ENCODE measurements around the gene LDLRAD2. TPM values are rescaled to one million over a fixed set of nuclear protein-coding genes. Genes with fewer than 3 reads are reported as not detected.

The LDLRAD2 gene
- total RNA-seq, 1 experiment from 2014 or later, result 1.0 TPM

GRCh38 chr1:21773585-21773984, 38.5 kb upstream of the LDLRAD2 start:
- no peak for TF ChIP-seq CTCF (conservative IDR thresholded peaks at IDR 0.05)

More at GRCh38 chr1:21773585-21773984, 38.5 kb upstream of the LDLRAD2 start:
- Histone ChIP-seq H3K9me3 (ENCODE audit: control insufficient read depth, low read depth, low read length) (no peaks in the 10 kb centered on the region), H2AK5ac (ENCODE audit: insufficient read length, low read length) (no peak overlapping the region), H3K14ac (ENCODE audit: insufficient read depth, low read length) (no peak overlapping the region), H3K9ac (ENCODE audit: extremely low read depth, insufficient read length, low read length) (no peak overlapping the region), H4K5ac (ENCODE audit: insufficient read length, low read depth, low read length) (no peak overlapping the region), H3K23me2 (ENCODE audit: insufficient read length, low read depth, low read length, poor library complexity, severe bottlenecking) (no peaks in the 10 kb centered on the region), H4K8ac (replicated peaks; ENCODE audit: insufficient read length, low read depth, low read length) (no peak overlapping the region), H2BK15ac (ENCODE audit: low read depth, low read length) (no peak overlapping the region), H3T11ph (ENCODE audit: low read length) (no peak overlapping the region), H3K23ac (ENCODE audit: insufficient read length, low read depth, low read length) (no peak overlapping the region), H3K4ac (ENCODE audit: low read depth, low read length) (no peak overlapping the region), H3K4me2 (ENCODE audit: insufficient read depth, insufficient read length, low read length) (no peak overlapping the region), H3K27ac (ENCODE audit: insufficient read length, low read depth, low read length) (no peak overlapping the region), H3K18ac (ENCODE audit: insufficient read length, low read depth, low read length) (no peak overlapping the region), H3K27me3 (ENCODE audit: insufficient read depth, low read length) (no peaks in the 10 kb centered on the region), H2BK12ac (ENCODE audit: insufficient read length, low read depth, low read length) (no peak overlapping the region), H3K79me1 (ENCODE audit: insufficient read depth, low read depth, low read length, poor library complexity, severe bottlenecking) (peaks cover 7% of the 10 kb centered on the region), H4K20me1 (ENCODE audit: control insufficient read depth, insufficient read depth, insufficient read length) (no peaks in the 10 kb centered on the region), H3K56ac (ENCODE audit: insufficient read length, low read depth, low read length) (no peak overlapping the region), H2AFZ (ENCODE audit: low read length) (no peak overlapping the region), H2BK120ac (ENCODE audit: low read depth, low read length, poor library complexity, severe bottlenecking) (no peak overlapping the region), H2BK20ac (ENCODE audit: low read depth, low read length, poor library complexity, severe bottlenecking) (no peak overlapping the region), H3K4me1 (ENCODE audit: insufficient read depth, low read length) (no peaks in the 10 kb centered on the region; the same call in 1 of the 2 replicates), H4K91ac (ENCODE audit: insufficient read length, low read depth, low read length) (no peak overlapping the region), H3K79me2 (ENCODE audit: insufficient read depth, low read length) (peaks cover 50% of the 10 kb centered on the region), H2BK5ac (ENCODE audit: insufficient read length, low read length) (no peak overlapping the region)
- Mint-ChIP-seq H3K27me3 (ENCODE audit: low read depth) (no peaks in the 10 kb centered on the region; the same call in 1 of the 2 replicates), H3K4me1 (peaks cover 0 to 4% of the 10 kb centered on the region in 2 experiments; a peak in 1 of 4 replicates), H3K9me3 (peaks cover 5 to 11% of the 10 kb centered on the region in 2 experiments; a peak in 3 of 5 replicates), H3K36me3 (ENCODE audit: insufficient read depth in 1 of 3, low read depth in 3 of 3) (peaks cover 5 to 14% (median 9%) of the 10 kb centered on the region in 3 experiments; a peak in 6 of 7 replicates), H3K4me3 (no peak overlapping the region), H3K27ac (no peak overlapping the region; a peak in 1 of 7 replicates)
- DNase-seq, result no peak
- WGBS (ENCODE audit: extremely low coverage, insufficient read length, low lambda C conversion rate), result no CpG with 5 or more reads among the region's 3 CpGs
